NCI-H1694 treated with DMSO at 0.1 percent for 48 hours (cell line): ENCODE data around the gene SCYL1.

Experiments used
- DNase-seq: peaks from one replicate; lab custom pipeline; 2025; lab: John Stamatoyannopoulos, UW

Gene SCYL1

DNA sequence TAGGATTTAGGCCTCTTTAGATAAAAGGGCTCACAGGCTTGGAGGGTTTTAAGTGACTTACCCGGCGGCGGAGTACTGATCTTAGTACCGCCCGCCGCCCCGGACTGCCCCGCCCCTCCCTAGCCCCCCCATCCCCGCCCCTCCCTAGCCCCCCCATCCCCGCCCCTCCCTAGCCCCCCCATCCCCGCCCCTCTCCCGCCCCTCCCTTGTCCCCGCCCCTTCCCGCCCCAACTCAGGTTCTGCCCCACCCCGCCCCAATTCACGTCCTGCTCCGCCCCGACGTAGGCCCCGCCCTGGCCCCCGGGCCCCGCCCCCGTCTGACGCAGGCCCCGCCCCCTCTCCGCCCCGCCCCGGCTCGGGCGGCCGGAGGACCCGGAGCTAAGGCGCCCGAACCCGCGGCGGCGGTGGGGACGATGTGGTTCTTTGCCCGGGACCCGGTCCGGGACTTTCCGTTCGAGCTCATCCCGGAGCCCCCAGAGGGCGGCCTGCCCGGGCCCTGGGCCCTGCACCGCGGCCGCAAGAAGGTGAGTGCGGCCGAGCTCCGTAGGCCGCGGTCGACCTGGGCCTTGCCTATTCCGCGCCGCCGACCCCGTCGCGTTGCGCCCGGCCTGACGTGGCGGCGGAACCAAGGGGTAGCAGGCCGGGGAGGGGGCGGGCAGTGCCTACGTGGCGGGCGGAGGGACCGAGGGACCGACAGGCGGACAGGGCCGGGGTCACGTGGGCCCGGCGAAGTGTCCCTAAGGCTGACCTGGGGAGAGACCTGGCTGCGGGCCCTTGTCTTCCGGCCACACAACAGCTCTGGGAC, at the start of gene SCYL1:
Gene SCYL1 (plus strand): TSS at position 343 of the 805 bp plus-strand sequence. CDS start 71 bp downstream, at position 414.
- DNase-seq: peak; percentile 46

DNA sequence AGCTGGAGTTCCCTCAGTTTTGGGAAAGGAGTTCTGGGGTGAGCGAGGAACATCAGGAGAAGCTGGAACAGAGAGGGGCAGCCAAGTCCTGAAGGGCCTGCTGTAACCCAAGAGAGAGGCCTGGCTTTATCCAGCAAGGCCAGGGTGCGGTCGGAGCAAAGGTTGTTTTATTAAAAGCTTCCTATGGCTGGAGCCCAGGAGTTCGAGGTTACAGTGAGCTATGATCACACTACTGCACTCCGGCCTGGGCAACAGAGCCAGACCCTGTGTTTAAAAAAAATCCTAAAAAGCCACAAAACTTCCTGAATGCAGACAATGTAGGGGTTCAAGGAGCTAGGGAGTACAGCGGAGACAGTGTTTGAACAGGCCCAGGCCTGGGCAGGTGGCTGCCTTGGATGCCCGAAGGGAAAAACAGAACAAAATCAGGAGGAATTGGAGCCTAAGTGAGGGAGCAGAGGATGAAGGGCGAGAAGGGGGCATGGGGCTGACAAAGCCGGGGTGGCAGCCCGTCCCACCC, 48.2 kb upstream of the SCYL1 start:
- DNase-seq: no peak

DNA sequence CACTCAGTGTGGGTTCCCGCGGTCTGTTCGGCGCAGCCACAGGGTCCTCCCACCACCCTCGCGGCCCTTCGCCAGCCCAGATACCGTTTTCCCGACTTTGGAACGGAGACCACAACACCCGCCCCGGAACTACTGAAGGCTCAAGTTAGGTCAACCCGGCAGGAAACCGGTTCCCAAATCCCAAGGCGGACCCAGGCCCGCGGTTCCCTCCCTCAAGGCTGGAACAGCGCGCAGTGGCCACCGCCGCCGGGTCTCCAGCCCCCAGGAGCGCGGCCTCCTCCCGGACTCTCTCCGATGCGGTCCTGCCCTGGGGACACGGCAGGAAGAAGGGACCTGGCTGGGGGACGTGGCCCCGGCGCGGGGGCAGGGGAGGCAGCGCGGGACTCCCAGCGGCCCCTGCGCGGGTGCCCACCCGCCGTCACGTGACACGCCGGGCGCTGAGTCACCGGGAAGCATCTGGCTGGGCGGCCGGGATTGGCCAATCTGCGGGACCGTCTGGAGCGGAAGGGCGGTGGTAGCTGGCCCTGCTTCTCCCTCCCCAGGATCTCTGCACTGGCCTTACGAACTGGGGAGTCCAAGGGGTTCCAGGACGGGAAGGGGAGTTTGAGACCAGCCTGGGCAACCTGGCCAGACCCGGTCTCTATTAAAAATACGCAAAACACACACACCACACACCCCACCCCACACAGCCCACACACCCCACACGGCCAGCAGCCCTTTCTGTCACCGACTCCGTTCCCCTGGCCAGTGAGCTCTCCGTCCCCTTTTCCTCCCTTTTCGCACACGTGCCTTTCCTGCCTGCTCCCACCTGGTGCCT, 47.5 kb upstream of the SCYL1 start:
- peak; percentile 71 for DNase-seq

- DNase-seq: no peak
These were observed 46.3 kb upstream of the SCYL1 start for GRCh38 chr11:65478388-65479183.

GRCh38 chr11:65479184-65480145, 45.4 kb upstream of the SCYL1 start:
- DNase-seq: no peak

- no peak for DNase-seq
These were observed 42.5 kb upstream of the SCYL1 start for GRCh38 chr11:65482306-65482850.

GRCh38 chr11:65485920-65486219, 39.0 kb upstream of the SCYL1 start:
- DNase-seq: no peak

GRCh38 chr11:65486570-65487466, 38.1 kb upstream of the SCYL1 start:
- no peak for DNase-seq

GRCh38 chr11:65487467-65488272, 37.2 kb upstream of the SCYL1 start:
- peak; percentile 98 for DNase-seq

DNA sequence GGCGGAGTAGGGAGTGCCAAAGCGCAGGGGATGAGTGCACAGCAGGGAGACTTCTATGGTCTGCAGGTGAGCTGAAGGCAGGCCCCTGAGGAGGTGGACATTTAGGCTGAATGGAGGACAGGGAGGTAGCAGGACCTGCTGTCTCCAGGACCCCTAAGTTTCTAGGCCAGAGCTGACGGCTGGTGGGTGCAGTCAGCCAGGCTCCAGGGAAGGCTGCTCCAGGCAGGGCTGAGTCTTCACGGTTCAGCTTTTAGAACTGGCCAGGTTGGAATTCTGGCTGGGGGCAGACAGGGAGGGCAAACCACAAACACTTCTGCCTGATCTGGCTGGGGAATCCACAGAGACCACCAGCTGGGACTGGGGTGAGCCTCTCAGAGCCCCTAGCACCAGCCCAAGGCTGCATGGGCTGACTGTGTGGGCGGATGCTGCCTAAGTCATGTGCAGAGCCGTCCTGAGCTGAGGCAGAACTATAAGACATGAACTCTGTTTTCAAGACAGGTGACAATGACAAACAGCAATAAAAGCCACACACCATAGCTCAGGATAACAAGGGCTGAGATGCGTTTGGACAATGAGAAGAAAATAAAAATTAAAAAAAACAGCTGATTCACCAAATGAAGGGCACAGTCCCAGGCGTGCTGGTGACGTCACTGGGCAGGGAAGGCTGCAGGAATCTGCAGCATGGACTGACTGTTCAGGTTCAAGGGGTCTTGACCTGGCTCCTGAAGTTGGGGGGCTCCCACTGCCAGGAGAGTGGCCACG, 36.4 kb upstream of the SCYL1 start:
- DNase-seq: no peak

- DNase-seq: no peak
These were observed 35.7 kb upstream of the SCYL1 start for GRCh38 chr11:65489035-65489705.

DNA sequence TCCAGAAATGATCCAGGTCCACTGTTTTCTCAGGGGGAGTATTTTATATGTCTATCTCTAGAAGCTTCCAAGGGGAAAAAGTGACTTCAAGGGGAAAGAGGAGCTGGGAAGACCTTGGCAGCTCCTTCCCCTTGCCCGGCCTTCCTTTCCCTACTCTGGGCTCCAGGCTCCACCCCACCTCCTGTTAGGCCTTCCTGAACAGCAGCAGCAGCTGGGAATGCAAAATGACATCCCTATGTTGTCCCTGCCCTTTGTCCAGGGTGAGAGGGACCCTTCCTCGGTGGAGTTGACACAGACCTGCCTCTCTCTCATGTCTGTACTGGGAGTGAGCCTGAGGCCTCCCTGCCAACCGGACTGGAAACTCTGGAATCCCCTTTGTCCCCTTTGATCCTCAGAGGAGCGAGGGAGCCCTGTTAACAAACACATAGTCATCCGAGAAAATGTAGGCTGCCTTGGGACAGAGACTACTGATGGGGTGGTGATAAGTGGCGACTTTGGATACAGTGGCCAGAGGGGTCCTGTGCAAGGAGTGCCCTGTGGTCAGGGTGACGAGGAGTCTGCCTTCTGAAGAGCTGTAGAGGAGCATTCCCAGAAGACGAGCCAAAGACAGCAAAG, 35.1 kb upstream of the SCYL1 start:
- DNase-seq: peak; percentile 61

GRCh38 chr11:65491163-65491465, 33.8 kb upstream of the SCYL1 start:
- DNase-seq: no peak

DNA sequence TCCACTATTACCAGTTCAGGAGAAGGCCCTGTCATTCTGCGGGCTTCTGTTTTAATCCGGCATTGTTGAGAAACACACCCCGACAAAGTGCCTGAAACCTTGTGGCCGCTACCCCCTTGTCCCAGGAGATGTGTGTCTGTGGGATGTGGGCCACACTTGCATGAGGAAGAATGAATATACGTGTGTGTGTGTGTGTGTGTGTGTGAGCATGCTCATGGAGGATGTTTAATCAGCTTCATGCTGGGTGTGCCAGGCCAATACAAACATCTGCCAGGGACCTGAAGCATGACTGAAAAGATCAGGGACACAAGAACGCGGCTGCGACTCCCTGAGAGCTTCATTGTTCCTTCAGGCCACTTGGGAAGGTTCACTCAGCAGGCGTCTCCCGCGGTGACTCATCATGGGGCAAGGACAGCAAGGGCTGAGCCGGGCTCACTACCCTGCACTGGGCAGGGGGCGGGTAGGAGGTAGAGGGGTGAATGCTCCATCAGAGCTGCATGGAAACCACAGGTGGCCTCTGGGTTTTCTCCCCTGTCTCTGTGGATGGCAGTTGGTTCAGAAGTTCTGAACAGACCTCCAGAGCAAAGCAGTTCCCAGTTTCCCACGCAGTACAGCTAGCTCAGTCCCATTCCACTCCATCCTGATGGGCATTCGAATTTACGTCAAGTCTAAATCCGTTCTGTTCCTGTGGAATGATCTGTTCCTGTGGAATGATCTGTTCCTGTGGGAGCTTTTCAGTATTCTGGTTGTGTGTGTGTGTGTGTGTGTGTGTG, 33.1 kb upstream of the SCYL1 start:
- peak; percentile 60 for DNase-seq

GRCh38 chr11:65492387-65492636, 32.6 kb upstream of the SCYL1 start:
- DNase-seq: no peak

- no peak for DNase-seq
These were observed 32.1 kb upstream of the SCYL1 start for GRCh38 chr11:65492637-65493366.
